Limb (tissue), 2 donors: ENCODE results near the gene FGR.

Experiments
- DNase-seq, 2 donors: peaks; one replicate each; pipeline ENCODE4 v3.0.0-alpha.2; 2016; ENCODE audit errors: extremely low spot score in 2 of 2

FGR gene

DNA sequence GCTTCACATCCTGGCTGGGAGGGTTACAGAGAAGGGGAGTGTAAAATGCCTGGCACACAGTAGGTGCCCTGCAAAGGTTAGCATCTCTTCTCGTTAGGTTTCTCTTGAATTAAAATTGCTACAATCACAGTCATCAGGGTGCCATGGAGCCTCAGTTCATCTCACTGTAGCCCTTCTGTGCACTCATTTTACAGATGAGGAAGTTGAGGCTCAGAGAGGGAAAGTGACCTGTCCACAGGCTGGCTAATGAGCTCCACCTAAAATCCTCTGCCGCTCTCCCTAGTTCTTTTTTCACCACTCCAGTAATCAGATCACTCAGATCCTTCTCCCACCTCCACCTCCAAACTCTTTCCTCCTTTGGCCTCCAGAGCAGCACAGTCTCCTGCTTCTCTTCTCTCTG, 17.6 kb downstream of the FGR start:
- no peak for DNase-seq

DNA sequence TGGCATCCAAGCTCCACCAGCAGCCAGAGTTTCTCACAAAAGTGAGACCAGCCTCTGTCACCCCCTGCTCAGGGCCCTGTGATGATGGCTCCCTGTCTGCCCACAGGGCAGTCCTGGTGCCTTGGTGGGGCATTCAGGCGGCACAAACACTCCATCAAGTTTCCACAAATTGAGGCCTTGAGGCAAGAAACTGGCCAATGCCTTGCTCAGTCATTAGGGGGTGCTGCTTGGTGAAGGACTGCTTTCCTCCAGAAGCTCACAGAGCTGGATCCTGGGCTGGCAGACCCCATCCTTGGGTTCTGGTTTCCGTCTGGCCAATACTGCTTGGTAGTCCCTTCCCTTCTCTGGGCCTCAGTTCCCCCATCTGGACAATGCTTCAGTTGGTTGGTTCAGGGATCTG, 18.5 kb downstream of the FGR start:
- no peak for DNase-seq

DNA sequence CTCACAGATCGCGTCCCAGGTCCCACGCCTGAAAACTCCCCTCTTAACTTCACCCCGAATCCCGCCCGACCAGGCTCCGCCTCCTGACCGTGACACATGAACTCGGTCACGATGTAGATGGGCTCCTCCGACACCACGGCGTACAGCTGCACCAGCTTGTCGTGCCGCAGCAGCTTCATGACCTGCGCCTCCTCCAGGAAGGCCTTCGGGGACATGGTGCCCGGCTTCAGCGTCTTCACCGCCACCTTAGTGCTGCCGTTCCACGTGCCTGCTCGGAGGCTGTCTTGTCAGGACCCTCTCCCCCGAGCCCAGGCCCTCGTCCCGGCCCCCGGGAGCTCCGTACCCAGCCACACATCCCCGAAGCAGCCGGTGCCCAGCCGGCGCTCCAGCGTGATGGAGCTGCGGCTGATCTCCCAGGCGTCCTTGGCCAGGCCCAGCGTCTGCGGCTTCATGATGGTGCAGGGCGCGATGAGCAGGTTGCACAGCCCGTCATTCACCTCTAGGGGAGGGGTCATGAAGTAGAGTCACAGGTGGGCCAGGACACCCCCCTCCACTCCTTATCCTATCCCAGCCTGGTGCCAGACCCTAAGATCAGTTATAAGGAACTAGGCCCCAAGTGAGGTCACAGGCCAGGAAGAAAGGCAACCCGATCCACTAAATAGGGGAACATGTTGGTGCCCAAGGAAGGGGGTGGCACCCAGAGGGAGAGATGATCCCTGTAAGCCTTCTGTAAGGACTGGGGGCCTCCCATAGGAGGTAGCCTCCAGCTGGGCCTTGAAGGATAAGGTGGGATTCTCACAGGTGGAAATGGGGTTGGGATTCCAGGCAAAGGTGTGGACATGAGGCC, 19.4 kb downstream of the FGR start:
- DNase-seq, result no peak

- peak in 1 of 2 donors; percentile 77 for DNase-seq
These were observed 20.2 kb downstream of the FGR start for GRCh38 chr1:27614625-27615344.

DNA sequence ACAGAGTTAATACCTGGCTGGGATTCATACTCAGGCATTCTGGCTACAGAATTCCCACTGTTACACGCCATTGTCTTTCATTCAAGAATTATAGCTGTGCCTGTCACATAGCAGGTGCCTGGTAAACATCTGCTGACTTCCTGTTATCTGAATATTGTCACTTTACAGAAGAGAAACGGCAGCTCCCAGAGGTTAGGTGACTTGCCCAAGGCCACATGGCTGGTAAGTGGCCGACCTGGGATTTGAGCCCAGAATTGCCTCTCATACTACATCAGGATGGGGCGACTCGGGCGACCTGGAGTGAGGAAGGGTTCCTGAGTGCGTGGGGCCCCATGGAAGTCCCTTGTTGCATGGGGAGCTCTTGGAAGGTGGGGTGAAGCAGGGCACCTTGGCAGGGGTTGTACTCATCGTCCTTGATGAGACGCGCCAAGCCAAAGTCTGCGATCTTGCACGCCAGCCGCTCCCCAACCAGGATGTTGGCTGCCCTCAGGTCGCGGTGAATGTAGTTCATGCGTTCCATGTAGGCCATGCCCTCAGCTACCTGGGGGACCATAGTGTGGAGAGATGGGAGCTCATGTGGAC, 20.9 kb downstream of the FGR start:
- no peak for DNase-seq

DNA sequence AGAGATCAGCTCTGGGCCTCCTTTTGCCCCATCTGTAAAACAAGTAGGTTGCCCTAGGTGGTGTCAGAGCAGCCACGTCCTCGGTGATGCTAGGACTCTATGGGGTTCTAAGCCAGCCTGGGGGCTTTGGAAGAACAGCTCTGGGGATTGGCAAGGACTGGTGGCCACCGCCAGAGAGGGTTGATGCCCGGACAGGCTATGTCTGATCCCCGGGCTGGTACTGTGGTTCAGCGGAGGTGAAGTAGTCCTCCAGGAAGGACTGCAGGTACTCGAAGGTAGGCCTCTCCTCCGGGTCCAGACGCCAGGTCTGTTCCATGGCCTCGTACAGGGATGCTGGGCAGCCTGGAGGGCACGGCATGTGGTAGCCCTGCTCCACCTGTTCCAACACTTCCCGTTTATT, 22.3 kb downstream of the FGR start:
- DNase-seq, result no peak

DNA sequence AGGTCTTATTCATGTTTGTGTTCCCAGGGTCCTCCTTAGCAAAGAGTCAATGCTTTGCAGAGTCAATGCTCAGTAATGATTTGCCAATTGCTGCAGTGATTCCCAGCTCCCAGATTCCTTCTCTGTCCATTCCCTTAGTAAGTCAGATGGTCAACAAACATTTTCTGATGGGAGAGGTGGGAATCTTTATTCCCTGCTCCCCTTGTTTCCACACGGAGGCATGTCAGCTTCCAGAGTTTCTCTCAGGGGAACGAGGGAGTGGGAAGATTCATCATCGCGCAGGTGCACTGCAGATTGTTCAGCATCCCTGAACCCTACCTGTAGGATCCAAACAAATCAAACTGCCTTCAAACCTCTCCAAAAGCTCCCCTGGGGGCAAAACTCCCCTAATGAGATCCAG, 23.5 kb downstream of the FGR start:
- no peak for DNase-seq

DNA sequence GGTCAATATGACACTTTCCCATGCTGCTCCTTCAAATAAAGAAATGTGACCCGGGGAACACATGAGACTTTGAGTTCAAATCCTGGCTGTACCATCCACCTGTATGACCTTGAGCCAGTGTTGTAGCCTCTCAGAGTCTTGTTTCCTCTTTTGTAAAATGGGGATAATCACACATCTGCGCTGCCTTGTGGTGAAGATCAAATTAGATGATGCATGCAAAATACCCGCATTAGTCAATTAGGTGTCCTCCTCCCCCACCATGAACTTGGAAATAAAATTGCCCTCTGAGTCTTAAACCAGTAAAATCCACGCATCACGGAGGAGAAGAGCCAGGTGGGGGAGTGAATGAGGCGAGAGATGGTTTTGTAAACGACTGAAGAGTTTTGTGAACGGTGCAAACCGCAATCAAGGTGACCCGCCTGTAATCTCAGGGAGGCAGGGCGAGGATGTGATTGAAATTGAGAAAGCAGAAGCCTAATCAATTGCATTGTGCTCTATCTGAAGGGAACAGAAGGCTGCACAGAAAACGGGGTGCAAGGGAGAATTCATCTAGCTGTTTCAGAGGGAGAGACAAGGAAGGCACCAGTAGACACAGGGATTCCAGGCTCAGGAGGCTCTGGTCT, 25.3 kb downstream of the FGR start:
- no peak for DNase-seq

- no peak for DNase-seq
These were observed 25.8 kb downstream of the FGR start for GRCh38 chr1:27609210-27609555.

GRCh38 chr1:27607239-27607804, 27.7 kb downstream of the FGR start:
- no peak for DNase-seq

DNA sequence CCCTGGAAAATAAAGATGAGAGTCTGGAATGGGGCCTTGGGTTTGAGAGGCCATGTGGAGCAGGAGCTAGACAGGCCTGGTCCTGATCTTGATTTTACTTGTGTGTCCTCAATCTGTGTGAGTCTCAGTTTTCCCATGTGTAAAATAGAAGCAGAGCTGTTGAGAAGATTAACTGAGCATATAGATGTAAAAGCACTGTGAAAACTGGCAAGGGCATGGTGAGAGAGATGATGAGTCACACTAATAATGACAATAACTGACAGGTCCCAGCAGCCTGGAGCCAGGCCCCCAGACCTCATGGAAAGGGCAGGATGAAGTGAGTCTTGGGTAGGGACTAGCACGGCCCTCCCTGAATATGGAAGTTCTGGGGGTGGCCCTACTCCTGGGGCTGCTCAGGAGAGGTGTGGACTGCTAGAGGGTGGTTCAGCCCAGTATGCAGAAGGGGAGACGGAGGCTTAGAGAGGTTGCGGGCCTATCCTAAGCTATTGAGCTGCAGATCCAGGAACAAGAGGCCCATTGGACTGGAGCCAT, 28.2 kb downstream of the FGR start:
- DNase-seq, result no peak

DNA sequence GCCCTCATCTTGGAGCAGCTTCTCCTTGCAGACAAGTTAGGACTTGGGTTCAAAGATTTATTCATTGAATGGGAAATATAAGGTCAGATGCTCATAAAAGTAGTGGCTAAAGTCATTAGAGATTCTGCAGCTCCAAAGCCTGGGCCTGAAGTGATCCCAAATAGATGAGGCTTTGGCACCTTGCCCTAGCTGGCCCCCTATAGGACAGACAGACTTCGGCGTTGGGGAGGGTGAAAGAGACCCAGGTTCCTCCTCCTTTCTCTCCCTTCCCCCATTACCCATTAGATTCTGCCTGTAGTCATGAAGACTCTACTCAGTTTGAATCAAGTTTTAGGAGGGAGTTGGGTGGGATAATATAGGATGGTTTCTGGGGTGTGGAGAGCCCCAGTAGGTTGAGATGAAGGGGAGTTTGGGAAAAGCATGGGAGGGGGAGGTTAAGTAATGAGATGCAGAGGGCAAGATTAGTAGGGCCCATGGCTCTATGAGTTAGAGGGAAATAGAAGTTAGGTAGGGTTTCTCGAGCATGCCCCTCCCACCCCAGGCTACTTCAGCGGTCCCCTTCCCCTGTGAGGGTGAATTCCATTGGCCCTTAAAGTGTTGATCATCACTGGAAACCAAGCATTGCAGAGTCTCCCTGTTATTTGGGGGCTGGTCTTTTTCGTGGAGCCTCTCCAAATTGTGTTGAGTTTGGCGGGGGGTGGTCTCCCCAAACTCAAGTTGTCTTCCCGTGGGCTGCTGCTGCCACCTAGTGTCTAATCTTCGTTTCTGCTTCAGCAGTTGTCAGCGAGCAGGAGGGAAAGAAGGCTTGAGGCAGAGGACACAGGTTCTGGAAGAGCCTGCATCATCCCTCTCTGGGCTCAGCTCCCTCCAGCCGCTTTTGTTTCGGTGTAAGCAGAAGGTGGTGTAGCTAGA, 28.9 kb downstream of the FGR start:
- peak; percentile 79 to 83 for DNase-seq

DNA sequence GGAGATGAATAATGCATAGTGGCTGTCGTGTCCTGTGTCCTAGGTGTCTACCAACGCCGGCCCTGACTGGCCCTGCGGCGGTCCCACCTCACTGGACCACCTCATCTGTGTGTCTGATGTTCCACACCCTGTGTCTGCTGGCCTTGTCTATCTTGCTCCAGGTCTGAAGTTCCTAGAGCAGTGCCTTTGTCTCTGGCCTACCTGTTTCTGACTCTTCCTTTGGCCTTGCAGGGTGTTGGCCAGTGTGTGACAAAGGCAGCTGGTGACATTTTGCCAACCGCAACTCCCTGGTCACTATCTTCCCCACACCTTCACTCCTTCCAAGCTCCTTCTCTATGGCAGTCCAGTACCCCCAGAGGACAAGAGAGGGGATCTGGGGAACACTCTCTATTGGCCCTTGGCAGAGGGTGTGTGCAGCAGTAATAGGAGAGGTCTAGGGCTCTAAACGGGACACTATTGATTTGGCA, 29.7 kb downstream of the FGR start:
- no peak for DNase-seq

DNA sequence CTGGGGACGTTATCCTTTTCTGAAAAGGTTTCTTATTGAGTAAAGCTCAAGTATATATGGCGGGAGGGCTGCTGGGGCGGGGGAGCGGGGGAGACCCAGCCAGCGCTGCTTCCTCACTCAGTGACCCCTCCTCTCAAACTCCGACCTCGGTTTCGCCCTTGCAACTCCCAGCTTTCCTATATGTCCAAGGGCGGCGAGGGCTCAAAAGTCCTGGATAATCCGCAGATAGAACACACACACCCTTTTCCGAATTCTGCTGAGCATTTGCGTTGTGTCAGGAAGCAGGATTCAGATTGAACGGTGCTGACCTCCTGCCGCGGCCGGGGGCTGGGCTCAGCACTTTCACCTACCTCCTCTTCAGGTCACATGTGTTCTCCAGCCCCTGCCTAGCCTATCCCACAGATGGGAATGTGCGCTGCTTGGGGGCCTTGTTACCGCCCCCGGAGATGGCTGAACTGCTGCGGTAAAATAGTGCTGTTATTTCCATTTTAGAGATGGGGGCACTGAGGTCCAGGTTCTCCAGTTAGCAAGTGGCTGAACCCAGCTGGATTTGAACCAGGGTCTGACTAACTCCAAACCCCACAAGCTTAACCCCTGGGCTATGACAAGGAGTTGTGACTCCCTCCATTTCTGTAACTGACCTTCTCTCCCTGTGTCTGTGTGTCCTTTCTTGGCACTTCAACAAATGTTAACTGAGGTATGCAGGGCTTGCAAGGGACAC, 30.2 kb downstream of the FGR start:
- DNase-seq, result no peak

DNA sequence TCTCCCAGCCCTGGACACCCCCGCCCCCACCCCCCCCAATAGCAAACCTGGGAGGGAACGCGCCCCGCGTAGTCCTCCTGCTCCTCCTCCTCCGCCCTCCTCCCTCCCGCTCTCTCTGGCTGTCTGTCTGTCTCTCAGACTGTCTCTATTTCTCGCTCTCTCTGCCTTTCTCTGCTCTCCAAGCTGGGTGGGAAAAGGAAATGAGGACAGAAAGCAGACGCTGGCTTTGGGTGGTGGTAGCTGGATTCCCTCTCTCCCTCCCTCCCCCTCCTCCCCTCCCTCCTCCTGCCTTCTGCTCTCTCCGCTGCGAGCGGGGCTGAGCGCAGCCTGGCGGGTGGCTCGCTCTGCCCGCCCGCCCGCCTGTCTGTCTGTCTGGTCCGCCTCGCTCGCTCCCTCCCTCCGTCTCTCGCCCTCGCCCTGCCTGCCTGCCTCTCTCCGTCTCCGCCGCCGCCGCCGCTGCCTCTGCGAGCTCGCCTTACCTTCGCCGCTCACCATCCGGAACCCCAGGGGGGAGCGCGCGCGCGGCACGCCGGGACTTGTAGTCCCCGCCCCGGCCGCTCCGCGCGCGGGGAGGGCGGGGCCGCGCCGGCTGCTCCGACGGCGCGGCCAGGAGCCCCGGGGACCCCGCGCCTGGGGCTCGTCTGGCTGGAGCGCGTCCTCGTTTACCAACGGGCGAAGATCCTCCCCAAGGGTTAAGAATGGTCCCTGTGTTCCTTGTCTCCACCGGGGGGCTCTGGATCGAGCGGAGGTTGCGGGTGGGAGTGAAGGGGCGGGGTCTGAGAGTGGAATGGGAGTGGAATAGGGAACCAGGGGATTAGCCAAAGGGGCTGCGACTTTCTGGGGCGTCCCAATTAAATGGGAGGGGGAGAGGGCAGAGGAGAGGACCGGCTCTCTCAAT, 31.1 kb downstream of the FGR start, which contains the start of gene AHDC1:
Gene AHDC1, minus strand, starts transcription at position 464 of the 898 bp plus-strand sequence. CDS start 52,029 bp downstream, outside the sequence.
- peak; percentile 81 to 95 for DNase-seq

GRCh38 chr1:27603309-27603680, 31.7 kb downstream of the FGR start:
- no peak for DNase-seq

- DNase-seq, result peak in 1 of 2 donors; percentile 89
These were observed 32.3 kb downstream of the FGR start for GRCh38 chr1:27602462-27603308.
